NCI-H1092 treated with DMSO at 0.1 percent for 48 hours (cell line): ENCODE data around the gene SEPTIN7.
"Not testable (repeated sequence)": the region's sequence is repeated elsewhere in the genome, so short reads cannot be mapped to it uniquely, and the experiment has no call there.

Experiments used
- DNase-seq: peaks from one replicate; lab custom pipeline; 2025; lab: John Stamatoyannopoulos, UW

Gene SEPTIN7

DNA sequence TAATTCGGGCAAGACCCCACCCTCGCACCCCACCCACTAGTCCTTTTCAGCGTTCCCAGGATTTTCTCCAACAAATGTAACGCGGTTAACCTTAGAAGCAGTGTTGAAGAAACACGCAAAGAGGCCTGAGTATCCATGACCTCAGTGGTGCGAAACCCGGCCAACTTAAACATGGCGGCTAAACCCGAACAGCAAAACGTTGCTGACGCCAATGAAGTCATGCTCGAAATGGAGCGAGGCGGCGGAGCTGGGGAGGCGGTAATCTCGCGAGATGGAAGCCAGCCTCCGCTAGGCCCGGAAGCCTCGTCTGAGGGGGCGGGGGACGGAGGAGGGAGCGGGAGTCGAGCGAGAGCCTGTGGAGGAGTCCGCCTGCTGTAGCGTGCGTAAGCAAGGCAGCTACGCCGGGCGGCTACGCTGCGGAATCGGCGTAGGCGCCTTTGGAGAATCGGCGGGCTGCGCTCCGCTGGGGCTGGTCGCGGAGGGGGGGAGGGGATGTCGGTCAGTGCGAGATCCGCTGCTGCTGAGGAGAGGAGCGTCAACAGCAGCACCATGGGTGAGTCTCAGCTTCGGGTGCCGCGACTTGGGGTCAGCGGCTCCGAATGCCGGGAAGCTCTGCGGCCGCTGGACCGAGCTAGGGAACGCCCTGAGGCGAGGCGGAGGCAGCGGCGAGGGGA, at the start of gene SEPTIN7:
Gene SEPTIN7 (plus strand): TSS at position 340 of the 674 bp plus-strand sequence. CDS start 153 bp downstream, at position 493.
- peak; percentile 99 for DNase-seq

DNA sequence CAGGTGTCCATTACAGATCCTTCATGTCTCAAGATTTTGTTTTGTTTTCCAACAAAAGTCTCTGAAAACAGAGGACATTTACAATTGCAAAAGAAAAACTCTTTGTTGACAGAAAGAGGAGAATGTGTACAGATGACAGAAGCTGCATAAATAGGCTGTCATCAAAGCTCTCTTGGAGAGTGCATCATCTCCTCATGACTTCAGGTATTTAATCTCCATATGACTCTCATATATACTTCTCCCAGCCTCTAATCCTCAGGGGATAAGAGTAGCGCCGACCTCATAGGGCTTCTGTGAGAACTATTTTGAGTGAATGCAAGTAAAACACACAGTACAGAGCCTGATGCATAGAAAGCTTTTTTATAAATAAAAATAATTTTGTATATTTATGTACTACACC, 48.1 kb upstream of the SEPTIN7 start:
- no peak for DNase-seq

- no peak for DNase-seq
Observed at GRCh38 chr7:35753761-35754603, 46.9 kb upstream of the SEPTIN7 start.

DNA sequence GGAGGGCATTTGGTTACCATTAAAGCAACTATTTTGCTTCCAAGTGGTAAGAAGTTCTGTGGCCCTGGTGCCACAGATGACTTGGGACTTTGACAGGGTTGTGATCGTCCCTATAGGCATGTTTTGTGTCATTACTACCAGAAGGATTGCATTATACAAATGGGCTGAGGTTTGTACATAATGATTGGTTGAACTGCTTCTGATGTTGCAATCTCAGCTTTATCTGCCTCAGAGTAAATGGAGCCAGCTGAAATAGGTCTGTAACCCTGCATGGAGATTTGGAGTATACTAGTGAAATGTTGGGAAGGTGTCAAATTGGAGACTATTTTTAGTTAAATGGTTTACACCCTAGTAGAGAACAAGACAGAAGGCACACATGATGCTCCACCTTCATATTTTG, 46.1 kb upstream of the SEPTIN7 start:
- DNase-seq: no peak

DNA sequence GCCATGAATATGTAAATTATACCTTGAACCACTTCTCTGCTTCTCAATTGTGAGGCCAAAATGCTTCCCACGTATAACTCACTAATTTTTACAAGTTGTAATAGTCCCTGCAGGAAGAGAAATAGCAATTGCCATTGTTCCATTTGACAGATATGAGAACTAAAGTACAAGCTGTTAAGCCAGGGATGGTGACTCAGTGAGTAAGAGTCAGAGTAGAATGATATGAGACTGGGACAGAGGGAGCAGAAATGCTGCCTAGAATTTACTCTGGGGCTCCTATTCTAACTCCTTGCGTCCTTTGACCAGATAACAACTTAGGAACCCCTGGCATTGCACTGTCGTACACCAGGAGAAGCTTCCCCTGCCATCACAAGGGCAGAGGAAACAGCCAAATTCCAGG, 45.1 kb upstream of the SEPTIN7 start:
- DNase-seq: no peak

DNA sequence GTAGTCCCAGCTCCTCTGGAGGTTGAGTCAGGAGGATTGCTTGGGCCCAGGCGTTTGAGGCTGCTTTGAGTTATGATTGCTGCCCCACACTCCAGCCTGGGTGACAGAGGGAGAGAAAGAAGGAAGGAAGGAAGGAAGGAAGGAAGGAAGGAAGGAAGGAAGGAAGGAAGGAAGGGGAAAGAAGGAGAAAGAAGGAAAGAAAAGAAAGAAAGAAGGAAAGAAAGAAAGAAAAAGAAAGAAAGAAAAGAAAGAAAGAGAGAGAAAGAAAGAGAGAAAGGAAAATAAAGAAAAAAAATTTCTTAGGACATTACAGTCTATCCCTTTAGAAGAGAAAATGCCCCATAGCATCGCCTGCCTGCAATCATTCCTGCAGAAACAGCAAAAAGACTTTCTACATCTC, 44.4 kb upstream of the SEPTIN7 start:
- DNase-seq: not testable (repeated sequence)

DNA sequence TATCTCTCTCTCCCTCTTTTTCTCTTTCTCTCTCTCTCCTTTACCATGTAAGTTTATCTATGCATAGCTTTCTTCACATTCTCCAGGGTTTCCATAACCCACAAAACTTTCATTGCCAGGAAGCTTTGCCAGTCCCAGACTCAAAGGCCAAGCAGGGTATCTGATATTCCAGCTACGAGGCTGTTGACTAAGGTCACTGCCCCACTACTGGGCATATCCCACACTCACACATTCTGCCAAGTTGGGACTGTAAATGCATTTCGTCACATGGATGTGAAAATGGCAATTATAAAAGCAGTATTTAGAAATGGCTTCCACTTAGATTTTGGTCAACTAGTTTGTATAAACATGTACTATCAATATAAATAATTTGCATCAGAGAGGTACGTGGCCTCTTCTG, 43.3 kb upstream of the SEPTIN7 start:
- no peak for DNase-seq

GRCh38 chr7:35758421-35758820, 42.4 kb upstream of the SEPTIN7 start:
- no peak for DNase-seq

DNA sequence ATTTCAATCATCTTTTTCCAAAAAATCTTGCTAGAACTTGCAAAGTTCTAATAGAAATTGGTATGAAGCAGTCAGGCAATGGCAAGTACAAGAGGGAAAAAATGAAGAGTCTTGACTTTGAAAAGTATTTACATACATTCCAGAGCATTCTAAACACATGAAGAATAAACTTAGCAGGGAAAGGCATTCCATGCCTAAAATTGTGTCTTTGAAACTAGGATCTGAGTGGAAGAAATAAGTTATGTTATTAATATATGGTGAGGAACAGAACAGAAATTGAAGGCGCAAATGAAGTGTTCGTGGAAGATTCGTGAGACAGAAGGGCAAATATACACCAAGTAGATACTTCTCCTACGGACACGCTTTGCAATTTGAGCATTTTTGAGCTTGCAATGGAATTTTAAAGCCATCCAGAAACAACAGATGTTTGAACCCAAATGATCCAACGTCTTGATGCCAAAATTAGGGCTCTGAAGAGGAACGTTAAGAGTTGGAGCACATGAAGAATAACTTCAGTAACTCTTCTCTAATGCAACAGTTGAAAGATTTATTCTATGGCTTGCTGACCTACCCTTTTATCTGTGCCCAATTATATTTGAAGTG, 40.6 kb upstream of the SEPTIN7 start:
- DNase-seq: no peak

- DNase-seq: no peak
Observed at GRCh38 chr7:35761871-35762677, 38.8 kb upstream of the SEPTIN7 start.

GRCh38 chr7:35762781-35763180, 38.1 kb upstream of the SEPTIN7 start:
- DNase-seq: no peak

DNA sequence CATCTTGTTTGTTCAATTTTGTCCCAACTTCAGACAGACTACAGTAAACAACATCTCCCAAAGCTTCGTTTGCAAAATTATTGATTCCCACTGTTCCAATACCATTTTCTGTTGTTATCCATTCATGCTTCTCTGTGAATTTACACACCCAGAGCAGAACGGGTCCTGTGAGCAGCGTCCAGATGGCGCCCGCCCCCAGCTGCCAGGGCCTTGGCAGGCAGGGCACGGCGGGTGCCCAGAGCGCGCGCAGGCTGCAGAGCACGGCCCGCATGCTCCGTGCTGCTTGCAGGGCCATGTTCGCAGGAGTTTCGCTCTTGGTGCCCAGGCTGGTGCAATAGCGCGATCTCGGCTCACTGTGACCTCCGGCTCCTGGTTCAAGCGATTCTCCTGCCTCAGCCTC, 32.5 kb upstream of the SEPTIN7 start:
- no peak for DNase-seq

GRCh38 chr7:35771776-35772175, 29.1 kb upstream of the SEPTIN7 start:
- DNase-seq: no peak

GRCh38 chr7:35773994-35774393, 26.9 kb upstream of the SEPTIN7 start:
- DNase-seq: no peak

DNA sequence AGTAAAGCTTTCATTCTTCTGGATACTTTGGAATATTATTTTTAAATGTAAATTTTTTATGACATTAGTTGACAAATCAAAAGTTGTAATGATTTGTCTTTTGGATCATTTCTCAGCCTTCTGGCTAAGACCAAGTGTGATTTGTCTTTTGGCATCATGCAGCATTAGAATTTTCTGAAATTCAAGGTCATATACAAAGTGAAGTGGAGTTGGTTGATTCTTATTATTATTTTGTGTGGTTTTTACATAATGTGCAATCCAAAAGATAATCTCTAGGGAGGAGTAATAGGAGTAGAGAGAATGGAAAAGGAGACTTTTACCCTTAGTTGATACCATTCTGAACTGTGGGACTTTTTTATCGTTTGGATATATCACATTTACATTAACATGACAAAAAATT, 24.2 kb upstream of the SEPTIN7 start:
- no peak for DNase-seq

- no peak for DNase-seq
Observed at GRCh38 chr7:35777121-35777520, 23.7 kb upstream of the SEPTIN7 start.

- no peak for DNase-seq
Observed at GRCh38 chr7:35780070-35780469, 20.8 kb upstream of the SEPTIN7 start.

DNA sequence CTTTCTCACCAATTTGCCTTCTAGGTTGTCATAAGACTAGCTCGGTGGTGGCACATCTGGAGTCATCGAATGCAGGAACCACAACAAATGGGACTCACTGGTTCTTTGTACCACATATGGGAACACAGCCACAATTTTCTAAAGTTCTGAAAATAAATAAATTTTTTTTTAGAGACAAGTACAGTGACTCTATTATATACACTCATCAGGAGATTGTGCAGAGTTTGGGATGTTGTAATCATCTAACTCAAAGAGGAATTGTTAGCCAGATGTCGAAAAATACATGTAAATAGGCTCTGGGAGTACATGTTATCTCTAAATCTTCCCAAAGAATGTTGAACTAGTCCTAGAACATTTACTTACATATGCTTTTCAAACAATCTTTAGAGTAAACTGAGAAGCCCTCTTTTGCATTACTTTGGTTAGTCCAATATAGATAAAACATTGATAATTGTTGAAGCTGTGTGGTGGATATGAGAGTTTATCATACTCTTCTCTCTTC, 19.6 kb upstream of the SEPTIN7 start:
- no peak for DNase-seq

- DNase-seq: no peak
Observed at GRCh38 chr7:35781767-35782515, 18.9 kb upstream of the SEPTIN7 start.

DNA sequence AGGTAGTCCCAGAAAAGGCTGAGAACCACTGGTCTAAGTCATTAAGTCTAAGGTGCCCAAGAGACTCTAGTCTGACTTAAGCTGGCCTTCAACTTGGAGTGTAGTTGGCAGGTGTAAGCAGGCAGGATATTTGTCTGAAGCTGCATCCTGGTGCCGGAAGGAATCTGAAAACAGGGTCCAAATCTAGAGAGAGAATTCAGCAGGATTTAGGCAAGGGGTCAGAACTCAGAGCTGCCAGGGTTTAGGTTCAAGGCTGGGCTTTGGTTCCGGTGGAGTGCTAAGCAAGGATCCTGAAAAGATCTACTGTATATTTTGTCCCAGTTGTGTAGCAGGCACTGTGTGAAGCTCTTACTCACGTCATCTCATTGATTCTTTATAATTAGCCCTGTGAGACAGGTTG, 16.5 kb upstream of the SEPTIN7 start:
- DNase-seq: no peak

GRCh38 chr7:35785250-35785649, 15.6 kb upstream of the SEPTIN7 start:
- no peak for DNase-seq
